ENCODE results near the gene CFAP45.
A peak's percentile ranks its signal among the peaks of the same experiment; 100 is the strongest.

Gene CFAP45

DNA sequence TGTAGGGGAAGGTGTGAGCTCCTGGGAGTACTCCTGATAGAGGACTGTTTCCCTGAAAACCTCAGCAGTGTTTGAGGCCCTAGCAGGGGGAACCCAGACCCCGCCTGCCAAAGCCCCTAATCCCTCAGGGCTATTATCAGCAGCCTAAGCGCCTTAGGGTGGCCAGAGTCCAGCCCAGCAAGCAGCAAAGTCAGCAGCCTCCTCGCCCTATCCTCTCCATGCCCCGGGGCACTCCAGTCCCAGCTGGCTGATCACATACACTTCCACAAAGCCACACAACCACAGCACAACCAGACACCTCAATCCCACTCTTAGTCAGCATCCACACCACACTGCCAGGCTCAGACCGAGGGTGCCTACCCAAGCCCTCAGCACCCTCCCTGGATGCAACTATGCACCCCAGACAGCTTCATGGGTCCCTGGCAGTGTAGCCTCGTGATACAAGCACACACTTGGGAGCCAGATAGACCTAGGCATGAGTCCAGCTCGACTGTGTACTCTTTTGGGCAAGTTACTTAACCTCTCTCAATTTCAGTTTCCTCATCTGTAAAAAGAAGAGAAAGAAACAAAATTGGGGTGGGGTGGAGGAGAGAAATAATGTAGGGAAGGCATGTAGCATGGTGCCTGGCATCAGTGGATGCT, 38.4 kb upstream of the CFAP45 start:
- Histone ChIP-seq H3K27me3 (peaks cover 0 to 54% of the 10 kb centered on the region in 2 donors), H3K4me3 (no peak overlapping the region), H3K4me1 (peaks cover 0 to 10% (median 4%) of the 10 kb centered on the region in 4 donors), H3K36me3 (no peaks in the 10 kb centered on the region), H3K27ac (no peak overlapping the region), H3K9me3 (no peaks in the 10 kb centered on the region)
- no peak for DNase-seq
- TF ChIP-seq, protein P1, sequence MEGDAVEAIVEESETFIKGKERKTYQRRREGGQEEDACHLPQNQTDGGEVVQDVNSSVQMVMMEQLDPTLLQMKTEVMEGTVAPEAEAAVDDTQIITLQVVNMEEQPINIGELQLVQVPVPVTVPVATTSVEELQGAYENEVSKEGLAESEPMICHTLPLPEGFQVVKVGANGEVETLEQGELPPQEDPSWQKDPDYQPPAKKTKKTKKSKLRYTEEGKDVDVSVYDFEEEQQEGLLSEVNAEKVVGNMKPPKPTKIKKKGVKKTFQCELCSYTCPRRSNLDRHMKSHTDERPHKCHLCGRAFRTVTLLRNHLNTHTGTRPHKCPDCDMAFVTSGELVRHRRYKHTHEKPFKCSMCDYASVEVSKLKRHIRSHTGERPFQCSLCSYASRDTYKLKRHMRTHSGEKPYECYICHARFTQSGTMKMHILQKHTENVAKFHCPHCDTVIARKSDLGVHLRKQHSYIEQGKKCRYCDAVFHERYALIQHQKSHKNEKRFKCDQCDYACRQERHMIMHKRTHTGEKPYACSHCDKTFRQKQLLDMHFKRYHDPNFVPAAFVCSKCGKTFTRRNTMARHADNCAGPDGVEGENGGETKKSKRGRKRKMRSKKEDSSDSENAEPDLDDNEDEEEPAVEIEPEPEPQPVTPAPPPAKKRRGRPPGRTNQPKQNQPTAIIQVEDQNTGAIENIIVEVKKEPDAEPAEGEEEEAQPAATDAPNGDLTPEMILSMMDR (IDR thresholded peaks at IDR 0.05), result no peak
- intact Hi-C loops (cut with DNase I; ENCODE audit: low total_unique reads), result loop anchor here (5.0 kb wide), 1 partner anchor 69 kb away; no protein-coding TSS in a partner anchor

DNA sequence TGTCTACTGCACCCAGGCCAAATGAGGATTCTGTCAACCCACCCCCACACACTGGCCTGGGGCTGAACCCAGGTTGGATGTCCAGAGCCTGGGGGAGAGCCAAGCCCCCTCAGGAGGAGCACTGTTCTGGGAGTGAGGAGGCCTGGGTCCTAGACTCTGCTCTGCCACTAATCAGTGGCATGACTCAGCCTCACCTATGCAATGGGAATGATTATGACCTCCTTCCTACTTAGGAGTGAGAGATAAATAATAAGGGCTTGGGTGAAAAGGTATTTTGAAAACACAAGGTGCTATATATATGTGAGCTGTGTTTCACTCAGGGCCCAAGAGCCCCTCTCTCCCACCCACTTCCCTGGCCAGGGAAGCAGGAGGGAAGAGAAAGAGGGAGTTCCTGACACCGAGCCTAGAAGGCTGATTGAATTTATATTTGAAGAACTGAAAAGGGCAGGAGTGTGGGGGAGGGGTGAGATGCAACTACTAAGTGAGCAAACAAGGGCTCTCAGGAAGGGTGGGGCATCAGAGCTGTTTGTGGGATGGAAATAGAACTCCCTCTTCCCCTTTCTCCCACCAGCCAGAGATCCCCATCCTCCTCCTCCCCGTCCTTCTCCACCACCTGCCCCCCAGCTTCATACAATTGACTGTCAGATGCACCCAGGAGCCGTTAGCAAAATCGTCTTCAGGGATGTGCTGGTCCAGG, 37.2 kb upstream of the CFAP45 start:
- no peak for DNase-seq
- intact Hi-C loops (cut with DNase I; ENCODE audit: low total_unique reads), result loop anchor here (5.0 kb wide), 1 partner anchor 70 kb away; no protein-coding TSS in a partner anchor
- no peak overlapping the region for H3K27ac ChIP-seq

DNA sequence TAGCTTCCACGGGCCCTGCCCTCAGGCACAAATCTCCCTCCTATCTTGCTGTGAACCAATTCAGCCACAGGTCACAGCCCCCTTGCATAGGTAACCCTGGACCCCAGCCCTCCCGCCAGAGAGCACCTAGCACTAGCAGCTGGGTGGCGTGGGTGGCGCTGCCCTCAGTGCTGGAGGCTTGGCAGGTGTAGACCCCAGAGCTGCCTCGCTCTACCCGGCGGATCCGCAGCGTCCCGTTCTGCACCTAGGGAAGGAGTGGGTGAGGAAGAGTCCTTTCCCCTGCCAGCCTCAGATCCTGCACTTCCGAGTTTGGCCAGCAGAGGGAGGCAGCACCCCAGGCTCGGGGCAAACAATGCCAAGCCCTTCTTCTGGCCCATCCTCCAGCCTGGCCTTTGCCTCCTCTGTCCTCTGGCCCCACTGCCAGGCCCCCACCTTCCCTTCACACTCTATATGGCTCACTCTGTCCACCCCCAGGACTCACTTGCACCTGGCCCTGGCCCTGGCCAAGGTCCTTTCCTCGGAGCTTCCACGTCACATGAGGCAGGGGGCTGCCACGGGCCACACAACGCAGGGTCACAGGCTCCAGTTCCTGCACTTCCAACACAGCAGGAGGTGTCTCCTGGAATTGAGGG, 36.4 kb upstream of the CFAP45 start:
- intact Hi-C loops (cut with DNase I; ENCODE audit: low total_unique reads), result loop anchor here (5.0 kb wide), 1 partner anchor 71 kb away; no protein-coding TSS in a partner anchor

More for the DNA sequence above, 37.2 kb upstream of the CFAP45 start:
- H3K9me3 ChIP-seq, result no peaks in the 10 kb centered on the region
- no peak overlapping the region for H3K4me3 ChIP-seq
- H3K4me1 ChIP-seq, result peaks cover 0 to 15% (median 4%) of the 10 kb centered on the region in 4 donors
- H3K27me3 ChIP-seq, result peaks cover 0 to 45% of the 10 kb centered on the region in 2 donors
- no peaks in the 10 kb centered on the region for H3K36me3 ChIP-seq
- TF ChIP-seq, protein P1 (IDR thresholded peaks at IDR 0.05), result no peak

DNA sequence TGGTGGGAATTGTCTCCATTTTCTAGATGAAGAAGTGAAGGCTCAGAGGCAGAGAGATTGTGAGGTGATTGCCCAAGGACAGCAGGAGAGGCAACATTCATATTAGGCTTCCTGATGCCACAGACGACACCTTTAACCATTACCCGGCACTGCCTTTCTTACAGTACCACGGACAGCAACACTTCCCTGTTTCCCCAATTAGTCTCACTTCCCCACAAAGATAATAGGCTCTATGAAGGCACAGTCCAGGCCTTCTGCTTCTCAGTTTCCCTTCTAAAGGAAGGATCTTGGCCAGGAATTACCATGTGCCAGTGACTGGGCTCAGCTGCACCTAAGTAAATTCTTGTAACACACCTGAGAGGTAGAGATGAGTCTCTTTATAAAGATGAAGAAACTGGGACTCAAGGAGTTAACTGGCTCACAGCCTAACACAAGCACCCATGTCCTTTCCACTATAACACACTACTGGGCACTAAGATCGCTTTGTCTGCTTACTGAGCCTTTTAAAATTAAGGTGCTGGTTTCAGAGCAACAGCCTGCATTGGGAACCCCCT, 35.8 kb upstream of the CFAP45 start:
- Histone ChIP-seq H3K27ac (no peak overlapping the region), H3K9me3 (no peaks in the 10 kb centered on the region), H3K36me3 (no peaks in the 10 kb centered on the region), H3K27me3 (peaks cover 0 to 32% of the 10 kb centered on the region in 2 donors), H3K4me3 (no peak overlapping the region), H3K4me1 (peaks cover 0 to 15% (median 4%) of the 10 kb centered on the region in 4 donors)
- intact Hi-C loops (cut with DNase I; ENCODE audit: low total_unique reads), result loop anchor here (5.0 kb wide), 1 partner anchor 72 kb away; no protein-coding TSS in a partner anchor
- TF ChIP-seq, protein P1 (IDR thresholded peaks at IDR 0.05), result no peak
- no peak for DNase-seq

More for the DNA sequence above, 36.4 kb upstream of the CFAP45 start:
- Histone ChIP-seq H3K27ac (no peak overlapping the region), H3K9me3 (no peaks in the 10 kb centered on the region), H3K4me1 (peaks cover 0 to 15% (median 4%) of the 10 kb centered on the region in 4 donors), H3K4me3 (no peak overlapping the region), H3K27me3 (peaks cover 0 to 37% of the 10 kb centered on the region in 2 donors), H3K36me3 (no peaks in the 10 kb centered on the region)
- DNase-seq, result peak in 1 of 2 donors; percentile 51
- TF ChIP-seq, protein P1 (IDR thresholded peaks at IDR 0.05), result peak; percentile 95 to 99

DNA sequence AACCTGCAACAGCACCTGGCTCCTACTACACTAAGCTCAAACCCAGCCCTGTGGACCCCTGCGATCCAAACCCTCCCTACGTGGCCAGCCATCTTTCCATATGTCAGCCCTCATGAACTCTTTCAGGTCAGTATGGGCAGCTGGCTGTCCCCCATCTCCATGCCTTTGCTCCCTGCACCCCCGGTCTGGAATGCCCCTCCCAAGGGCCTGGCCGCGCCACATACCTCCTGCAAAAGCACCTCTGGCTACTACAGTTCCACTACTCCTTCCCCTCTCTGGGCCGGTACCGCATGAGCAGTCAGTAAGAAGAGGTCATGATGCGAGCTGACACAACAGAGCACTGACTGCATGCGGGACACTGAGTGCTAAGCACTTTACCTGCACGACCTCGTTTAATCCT, 35.3 kb upstream of the CFAP45 start:
- H3K9me3 ChIP-seq, result no peaks in the 10 kb centered on the region
- H3K27me3 ChIP-seq, result peaks cover 0 to 27% of the 10 kb centered on the region in 2 donors
- H3K4me3 ChIP-seq, result no peak overlapping the region
- TF ChIP-seq, protein P1 (IDR thresholded peaks at IDR 0.05), result no peak
- H3K27ac ChIP-seq, result no peak overlapping the region
- peaks cover 0 to 15% (median 4%) of the 10 kb centered on the region in 4 donors for H3K4me1 ChIP-seq
- no peaks in the 10 kb centered on the region for H3K36me3 ChIP-seq
- intact Hi-C loops (cut with DNase I; ENCODE audit: low total_unique reads), result loop anchor here (5.0 kb wide), 1 partner anchor 72 kb away; no protein-coding TSS in a partner anchor
- no peak for DNase-seq

Data from tibial artery (tissue), 4 donors.